IPS-15b (cell line): ENCODE results near the gene BMP7.
"Not testable (repeated sequence)": the region's sequence is repeated elsewhere in the genome, so short reads cannot be mapped to it uniquely, and the experiment has no call there.

ENCODE experiments used
- H3K27me3 ChIP-seq: one replicate; pipeline ENCODE4 v1.6.1; 2013; ENCODE audit warnings: low read length; ENCODE audit not compliant: control insufficient read depth, insufficient read depth
- H3K36me3 ChIP-seq: one replicate; pipeline ENCODE4 v1.6.1; 2013; ENCODE audit warnings: low read length; ENCODE audit not compliant: control insufficient read depth, insufficient read depth
- H3K4me1 ChIP-seq: one replicate; pipeline ENCODE4 v1.6.1; 2013; ENCODE audit warnings: mild to moderate bottlenecking, low read length; ENCODE audit not compliant: control insufficient read depth, insufficient read depth
- H3K4me3 ChIP-seq: one replicate; pipeline ENCODE4 v1.5.1; 2013; ENCODE audit warnings: low read depth, low read length
- H3K9ac ChIP-seq: one replicate; pipeline ENCODE4 v1.6.1; 2013; ENCODE audit warnings: low read depth, mild to moderate bottlenecking, low read length
- H3K9me3 ChIP-seq: one replicate; pipeline ENCODE4 v1.6.1; 2013; ENCODE audit warnings: mild to moderate bottlenecking, low read length; ENCODE audit not compliant: control insufficient read depth, insufficient read depth

Gene BMP7

DNA sequence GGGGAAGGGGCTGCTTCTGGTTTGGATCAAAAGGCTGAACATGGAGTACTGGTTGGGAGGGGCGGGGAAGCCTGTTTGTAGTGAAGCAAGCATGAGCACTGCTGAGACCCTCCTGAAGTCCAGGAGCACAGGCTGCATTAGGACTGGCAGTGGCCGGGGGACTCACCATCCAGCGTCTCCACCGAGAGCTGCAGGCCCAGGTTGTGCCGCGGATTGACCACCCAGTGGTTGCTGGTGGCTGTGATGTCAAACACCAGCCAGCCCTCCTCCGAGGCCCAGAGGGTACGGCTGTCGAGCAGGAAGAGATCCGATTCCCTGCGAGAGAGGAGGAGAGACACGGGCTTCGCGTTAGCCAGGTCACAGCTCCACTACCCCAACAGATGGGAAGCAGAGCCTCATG lies 64.1 kb downstream of the BMP7 start:
- H3K9me3 ChIP-seq, result no peaks in the 10 kb centered on the region
- no peak overlapping the region for H3K4me3 ChIP-seq
- H3K4me1 ChIP-seq, result peaks cover 12% of the 10 kb centered on the region
- H3K27me3 ChIP-seq, result no peaks in the 10 kb centered on the region
- H3K36me3 ChIP-seq, result peaks cover 4% of the 10 kb centered on the region
- H3K9ac ChIP-seq, result no peak overlapping the region

DNA sequence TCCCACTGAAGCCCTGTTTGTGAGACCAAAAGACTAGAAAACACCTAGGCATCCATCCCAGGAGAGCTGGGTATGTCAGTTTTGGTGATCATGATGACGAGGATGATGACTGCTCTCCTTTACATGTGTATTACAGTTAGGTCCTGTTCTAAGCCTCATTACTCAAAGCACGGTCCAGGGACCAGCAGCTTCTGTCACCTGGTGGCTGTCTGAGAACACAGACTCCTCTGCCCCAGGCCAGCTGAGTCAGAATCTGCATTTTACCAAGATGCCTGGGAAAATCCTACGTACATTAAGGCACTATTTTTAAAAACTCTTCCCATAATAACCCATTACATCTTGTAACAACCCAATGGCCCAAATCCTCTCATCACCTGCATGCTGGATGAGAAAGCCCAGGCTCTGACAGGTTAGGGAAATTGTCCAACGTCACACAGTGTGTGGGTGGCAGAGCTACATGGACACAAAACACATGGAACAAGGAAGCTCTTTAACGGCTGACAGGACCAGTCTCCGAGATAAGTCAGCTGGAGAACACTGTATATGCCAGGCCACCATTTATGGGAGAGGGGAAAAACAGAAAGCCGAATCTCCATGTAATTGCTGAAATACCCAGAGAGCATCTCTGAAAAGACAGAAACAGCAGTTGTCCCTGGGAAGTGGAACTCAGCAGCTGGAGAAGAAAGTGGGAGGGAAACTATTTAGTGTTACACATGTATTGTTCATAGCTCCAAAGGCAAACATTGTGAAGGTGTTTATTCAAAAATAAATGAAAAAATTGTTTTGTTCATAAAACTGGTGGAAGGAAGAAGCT lies 65.4 kb downstream of the BMP7 start:
- Histone ChIP-seq H3K9me3 (no peaks in the 10 kb centered on the region), H3K4me3 (no peak overlapping the region), H3K27me3 (no peaks in the 10 kb centered on the region), H3K36me3 (peaks cover 8% of the 10 kb centered on the region), H3K4me1 (peaks cover 12% of the 10 kb centered on the region), H3K9ac (no peak overlapping the region)

DNA sequence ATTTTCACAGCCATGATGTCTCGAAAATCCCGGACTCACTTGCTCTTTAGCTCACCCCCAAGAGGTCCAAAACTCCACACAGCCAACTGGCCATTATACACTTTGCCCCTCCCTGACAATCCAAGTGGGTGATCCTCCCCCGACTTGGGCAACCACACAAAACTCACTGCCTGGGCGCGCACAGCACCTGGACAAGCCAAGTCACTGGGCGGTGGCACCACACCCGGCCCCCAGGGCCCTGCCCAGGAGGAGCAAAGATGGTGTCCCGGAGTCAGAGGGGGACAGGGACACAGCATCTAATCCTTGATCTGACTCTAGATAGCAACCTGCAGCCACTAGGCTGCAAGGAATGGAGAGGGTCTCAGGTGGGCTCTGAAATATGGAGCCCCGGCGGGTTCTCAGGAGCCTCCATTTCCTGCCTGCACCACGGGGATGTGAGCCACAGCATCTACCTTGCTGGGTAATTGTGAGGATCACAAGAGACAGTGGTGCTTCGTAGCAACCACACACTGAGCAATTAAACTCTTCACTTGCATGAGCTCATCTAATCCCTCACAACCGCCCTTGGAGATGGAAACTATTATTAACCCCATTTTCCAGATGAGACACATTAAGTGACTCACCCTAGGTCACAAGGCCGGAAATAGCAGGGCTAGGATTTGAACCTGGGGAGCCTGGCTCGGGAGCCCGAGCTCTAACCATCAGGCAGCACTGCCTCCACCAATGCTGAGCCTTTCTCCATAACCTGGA lies 66.6 kb downstream of the BMP7 start:
- Histone ChIP-seq H3K27me3 (no peaks in the 10 kb centered on the region), H3K4me1 (peaks cover 12% of the 10 kb centered on the region), H3K9ac (no peak overlapping the region), H3K4me3 (no peak overlapping the region), H3K9me3 (no peaks in the 10 kb centered on the region), H3K36me3 (peaks cover 10% of the 10 kb centered on the region)

DNA sequence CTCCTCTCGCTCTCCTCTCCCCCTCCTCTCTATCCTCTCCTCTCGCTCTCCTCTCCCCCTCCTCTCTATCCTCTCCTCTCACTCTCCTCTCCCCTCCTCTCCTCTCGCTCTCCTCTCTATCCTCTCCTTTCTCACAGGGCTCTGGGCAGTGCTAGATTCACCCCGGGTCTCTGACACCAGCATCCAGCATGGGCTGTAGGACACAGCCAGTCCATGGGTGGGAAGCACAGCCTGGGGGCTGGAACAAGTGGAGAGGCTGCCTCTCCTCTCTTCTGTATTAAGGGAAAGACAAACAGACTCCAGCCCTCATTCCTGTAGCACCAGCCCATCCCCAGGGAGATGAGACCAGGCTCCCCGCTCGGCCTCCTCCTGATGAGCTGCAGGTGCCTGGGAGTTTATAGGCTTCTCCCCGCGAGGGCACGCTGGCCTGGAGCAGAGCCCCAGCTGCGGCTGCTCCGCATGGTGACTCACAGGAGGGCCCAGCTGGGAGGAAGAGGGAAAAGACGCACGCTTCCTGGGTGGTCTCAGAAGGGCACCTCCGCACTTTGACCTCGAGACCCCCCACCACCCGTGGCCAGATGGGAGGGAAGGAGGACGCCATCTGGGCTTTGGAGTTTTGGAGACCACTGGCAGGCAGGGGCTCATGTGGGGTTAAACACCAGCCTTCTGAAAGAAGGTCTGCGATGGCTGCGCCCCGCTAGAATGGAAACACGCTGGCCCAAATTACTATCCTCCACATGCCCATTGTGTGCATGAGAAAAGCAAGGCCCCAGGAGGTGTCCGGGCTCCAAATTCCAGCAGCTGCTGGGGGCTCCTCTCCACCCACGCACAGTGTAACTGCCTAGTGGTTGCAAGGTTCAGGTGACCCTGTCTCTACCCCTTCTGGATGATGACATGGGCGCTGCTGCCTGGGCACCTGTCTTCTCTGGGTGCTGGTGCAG lies 68.0 kb downstream of the BMP7 start:
- peak overlapping the region; percentile 9 for H3K9ac ChIP-seq
- peaks cover 12% of the 10 kb centered on the region for H3K4me1 ChIP-seq
- peaks cover 10% of the 10 kb centered on the region for H3K36me3 ChIP-seq
- H3K27me3 ChIP-seq, result no peaks in the 10 kb centered on the region
- no peaks in the 10 kb centered on the region for H3K9me3 ChIP-seq
- H3K4me3 ChIP-seq, result no peak overlapping the region

DNA sequence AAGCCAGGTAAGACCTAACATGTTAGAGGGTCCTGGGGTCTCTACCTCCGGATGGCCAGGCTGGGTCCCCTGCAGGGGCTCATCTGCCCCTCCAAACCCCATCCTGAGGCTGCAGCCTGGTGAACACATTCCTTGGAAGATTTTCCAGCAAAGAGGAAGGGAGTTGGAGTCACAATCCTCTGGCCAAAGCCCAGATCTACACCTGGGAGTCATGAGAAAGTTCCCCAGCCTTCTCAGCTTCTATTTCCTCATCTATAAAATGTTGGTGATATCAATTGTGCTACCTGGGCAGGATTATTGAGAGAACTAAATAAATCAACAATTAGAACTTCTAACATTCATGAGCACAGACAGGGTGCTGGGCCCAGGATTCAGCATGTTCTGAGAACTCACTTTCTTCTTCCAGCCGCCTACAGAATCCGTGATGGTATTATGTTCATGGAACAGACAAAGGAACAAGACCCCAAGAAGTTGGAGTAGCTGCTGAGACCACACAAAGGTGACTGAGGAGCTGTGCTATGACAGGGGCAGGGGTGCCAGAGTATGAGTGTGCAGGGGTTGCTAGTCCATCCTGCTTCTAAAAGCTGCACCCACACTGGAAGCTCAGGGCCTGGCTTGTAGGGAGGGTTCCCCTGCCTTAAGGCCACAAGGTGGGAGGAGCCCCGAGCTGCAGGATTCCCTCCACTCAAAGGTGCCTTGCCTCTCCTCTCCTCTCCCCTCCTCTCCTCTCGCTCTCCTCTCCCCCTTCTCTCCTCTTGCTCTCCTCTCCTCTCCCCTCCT lies 68.9 kb downstream of the BMP7 start:
- Histone ChIP-seq H3K27me3 (no peaks in the 10 kb centered on the region), H3K4me3 (no peak overlapping the region), H3K36me3 (peaks cover 6% of the 10 kb centered on the region), H3K4me1 (peaks cover 12% of the 10 kb centered on the region), H3K9me3 (no peaks in the 10 kb centered on the region), H3K9ac (peak overlapping the region; percentile 9)

DNA sequence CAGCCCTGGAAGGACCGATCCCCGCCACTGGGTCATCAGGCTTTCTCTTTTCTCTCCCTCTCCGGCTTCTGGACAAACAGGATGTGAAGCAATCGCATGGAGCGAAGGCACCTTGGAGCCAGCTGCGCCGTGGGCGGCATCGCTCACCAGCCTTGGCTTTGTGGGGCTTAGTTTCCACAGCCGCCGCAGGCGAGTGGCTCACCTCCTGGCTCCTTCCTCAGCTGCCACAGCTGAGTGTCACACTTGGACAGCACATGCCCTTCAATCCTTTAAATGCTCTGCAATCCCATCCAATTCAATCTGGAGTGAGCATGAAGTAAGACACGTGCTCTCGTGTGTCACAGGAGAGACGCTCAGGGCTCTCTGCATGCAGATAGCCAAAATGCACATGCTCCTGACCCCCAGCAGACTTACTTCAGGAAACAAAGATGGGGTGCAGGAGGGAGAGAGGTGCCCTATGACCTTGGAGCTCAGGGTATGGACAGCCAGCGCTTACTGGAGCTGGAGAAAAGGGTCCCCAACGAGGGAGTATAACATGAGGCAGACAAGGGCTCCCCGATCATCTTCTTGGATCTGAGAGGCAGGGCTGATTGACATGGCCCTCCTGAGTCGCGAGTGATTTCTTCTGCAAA lies 70.9 kb downstream of the BMP7 start:
- Histone ChIP-seq H3K9ac (no peak overlapping the region), H3K4me3 (no peak overlapping the region), H3K27me3 (no peaks in the 10 kb centered on the region), H3K9me3 (no peaks in the 10 kb centered on the region), H3K36me3 (peaks cover 6% of the 10 kb centered on the region), H3K4me1 (peaks cover 12% of the 10 kb centered on the region)

DNA sequence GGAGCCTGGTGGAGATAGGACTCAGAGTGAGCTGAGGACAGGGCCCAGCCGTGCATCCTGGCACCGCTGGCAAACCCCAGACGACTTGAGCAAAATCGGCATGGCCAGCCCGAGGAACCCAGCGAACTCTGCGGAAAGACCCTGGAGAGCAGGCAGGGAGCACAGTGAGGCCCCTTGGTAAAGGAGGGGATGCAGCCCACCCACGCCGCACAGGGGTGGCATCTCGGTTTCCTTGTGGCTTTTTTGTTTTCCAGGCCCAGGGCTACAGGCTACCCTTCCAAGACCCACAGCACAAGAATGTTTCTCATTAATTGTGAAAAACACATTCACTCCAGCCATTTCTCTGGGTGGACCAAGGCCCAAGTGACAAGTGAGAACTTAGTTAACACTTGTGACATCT lies 71.4 kb downstream of the BMP7 start:
- Histone ChIP-seq H3K9me3 (no peaks in the 10 kb centered on the region), H3K27me3 (no peaks in the 10 kb centered on the region), H3K9ac (no peak overlapping the region), H3K4me3 (no peak overlapping the region), H3K36me3 (peaks cover 6% of the 10 kb centered on the region), H3K4me1 (peaks cover 12% of the 10 kb centered on the region)

DNA sequence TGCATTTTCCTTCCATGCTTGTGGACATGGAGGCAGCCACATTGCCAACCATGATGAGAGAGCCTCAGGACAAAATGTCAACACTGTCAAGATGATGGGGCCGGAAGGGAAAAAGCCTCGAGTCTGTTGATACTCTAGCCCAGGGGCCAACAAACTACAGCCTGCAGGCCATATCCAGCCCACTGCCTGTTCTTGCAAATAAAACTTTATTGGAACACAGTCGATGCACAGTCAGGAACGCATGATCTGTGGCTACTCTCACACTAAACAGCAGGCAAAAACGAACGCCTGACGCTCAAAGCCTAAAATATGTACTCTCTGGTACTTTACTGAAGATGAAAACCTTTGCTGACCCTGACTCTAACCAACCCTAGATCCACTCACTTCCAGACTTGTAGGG lies 72.3 kb downstream of the BMP7 start:
- Histone ChIP-seq H3K27me3 (no peaks in the 10 kb centered on the region), H3K9ac (no peak overlapping the region), H3K9me3 (no peaks in the 10 kb centered on the region), H3K36me3 (peaks cover 8% of the 10 kb centered on the region), H3K4me1 (peaks cover 12% of the 10 kb centered on the region), H3K4me3 (no peak overlapping the region)

DNA sequence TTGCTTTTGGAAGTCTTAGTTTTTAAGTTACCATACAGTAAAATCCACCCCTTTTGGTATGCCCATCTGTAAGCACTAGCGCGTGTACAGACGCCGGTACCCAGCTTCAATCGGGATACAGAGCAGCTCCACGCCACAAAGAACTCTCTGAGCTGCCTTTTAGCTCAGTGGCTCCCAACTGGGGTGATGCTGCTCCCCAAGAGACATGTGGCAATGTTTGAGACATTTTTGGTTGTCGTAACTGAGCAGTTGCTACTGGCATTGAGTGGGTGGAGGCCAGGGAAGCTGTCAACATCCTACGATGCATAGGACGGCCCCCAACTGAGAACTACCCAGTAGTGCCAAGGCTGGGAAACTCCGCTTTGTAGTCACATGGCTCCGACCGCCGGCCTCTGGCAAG lies 73.3 kb downstream of the BMP7 start:
- no peaks in the 10 kb centered on the region for H3K9me3 ChIP-seq
- no peaks in the 10 kb centered on the region for H3K27me3 ChIP-seq
- peaks cover 8% of the 10 kb centered on the region for H3K36me3 ChIP-seq
- H3K4me1 ChIP-seq, result peaks cover 5% of the 10 kb centered on the region
- H3K4me3 ChIP-seq, result no peak overlapping the region
- no peak overlapping the region for H3K9ac ChIP-seq

DNA sequence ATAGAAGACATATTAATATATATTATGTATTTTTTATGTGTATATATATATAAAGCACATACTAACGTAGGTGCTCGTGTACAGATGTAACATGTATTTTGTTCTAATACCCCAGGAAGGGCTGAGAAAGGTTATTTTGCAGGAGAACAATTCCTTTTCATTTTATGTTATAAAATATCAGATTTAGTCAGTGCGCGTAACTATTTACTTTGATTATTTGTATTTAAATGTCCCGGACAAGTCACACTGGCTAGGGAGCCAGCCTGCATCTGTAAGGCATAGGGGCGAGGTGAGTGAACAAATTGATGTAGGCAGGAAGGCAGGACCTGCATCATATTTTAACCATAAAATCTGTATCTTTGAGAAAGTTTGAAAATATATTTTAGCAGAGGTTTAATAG lies 74.1 kb downstream of the BMP7 start:
- no peak overlapping the region for H3K9ac ChIP-seq
- no peak overlapping the region for H3K4me3 ChIP-seq
- H3K9me3 ChIP-seq, result no peaks in the 10 kb centered on the region
- H3K36me3 ChIP-seq, result peaks cover 8% of the 10 kb centered on the region
- no peaks in the 10 kb centered on the region for H3K4me1 ChIP-seq
- no peaks in the 10 kb centered on the region for H3K27me3 ChIP-seq

DNA sequence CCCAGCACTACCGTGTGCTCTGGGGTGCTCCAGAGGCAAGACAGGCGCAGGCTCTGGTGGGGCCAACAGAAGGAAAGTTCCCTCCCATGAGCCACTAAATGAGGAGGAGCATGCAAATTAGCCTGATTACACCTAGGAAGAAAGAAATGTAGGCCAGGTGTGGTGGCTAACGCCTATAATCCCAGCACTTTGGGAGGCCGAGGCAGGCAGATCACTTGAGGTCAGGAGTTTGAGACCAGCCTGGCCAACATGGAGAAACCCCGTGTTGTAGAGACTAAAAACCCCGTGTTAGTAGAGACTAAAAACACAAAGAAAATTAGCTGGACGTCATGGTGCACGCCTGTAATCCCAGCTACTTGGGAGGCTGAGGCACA lies 75.2 kb downstream of the BMP7 start:
- not testable (repeated sequence) for H3K9me3 ChIP-seq, H3K9ac ChIP-seq, H3K4me3 ChIP-seq, H3K4me1 ChIP-seq, H3K36me3 ChIP-seq, H3K27me3 ChIP-seq
